ENCODE measurements around the gene RPS17.

DNA sequence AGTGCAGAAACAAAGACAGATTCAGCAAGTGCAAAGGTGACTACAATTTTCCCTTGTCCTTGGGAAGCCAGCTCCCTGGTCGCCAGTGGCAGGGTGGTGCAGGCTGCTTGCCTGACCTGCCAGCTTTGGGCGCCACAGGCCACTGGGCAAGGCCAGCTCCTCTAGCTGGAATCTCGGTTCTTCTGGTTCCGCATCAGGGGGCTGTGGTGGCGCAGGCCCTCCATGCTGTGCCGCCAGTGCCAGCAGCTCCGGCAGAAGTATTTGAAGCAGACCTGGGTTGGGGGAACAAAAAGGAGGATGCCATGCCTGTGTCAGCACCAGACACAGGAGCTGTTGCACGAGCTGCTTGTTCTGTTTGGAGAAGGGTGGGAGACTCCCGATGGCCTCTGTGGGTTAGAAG, 4.2 kb upstream of the RPS17 start:
- TF ChIP-seq, protein P1, sequence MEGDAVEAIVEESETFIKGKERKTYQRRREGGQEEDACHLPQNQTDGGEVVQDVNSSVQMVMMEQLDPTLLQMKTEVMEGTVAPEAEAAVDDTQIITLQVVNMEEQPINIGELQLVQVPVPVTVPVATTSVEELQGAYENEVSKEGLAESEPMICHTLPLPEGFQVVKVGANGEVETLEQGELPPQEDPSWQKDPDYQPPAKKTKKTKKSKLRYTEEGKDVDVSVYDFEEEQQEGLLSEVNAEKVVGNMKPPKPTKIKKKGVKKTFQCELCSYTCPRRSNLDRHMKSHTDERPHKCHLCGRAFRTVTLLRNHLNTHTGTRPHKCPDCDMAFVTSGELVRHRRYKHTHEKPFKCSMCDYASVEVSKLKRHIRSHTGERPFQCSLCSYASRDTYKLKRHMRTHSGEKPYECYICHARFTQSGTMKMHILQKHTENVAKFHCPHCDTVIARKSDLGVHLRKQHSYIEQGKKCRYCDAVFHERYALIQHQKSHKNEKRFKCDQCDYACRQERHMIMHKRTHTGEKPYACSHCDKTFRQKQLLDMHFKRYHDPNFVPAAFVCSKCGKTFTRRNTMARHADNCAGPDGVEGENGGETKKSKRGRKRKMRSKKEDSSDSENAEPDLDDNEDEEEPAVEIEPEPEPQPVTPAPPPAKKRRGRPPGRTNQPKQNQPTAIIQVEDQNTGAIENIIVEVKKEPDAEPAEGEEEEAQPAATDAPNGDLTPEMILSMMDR (conservative IDR thresholded peaks at IDR 0.05; ENCODE audit: low read length), result no peak
- TF ChIP-seq EZH2phosphoT487 (IDR thresholded peaks at IDR 0.05; ENCODE audit: borderline replicate concordance), result no peak

All from Loucy (cell line).